Neural progenitor cell (in vitro differentiated cells): ENCODE results near the gene AUH.

Source experiments
- CTCF ChIP-seq: fragments of 200-600 bp; sonication (generic); IDR thresholded peaks from 2 replicates; pipeline ENCODE4 v1.5.1; 2017; ENCODE audit warnings: antibody characterized with exemption, mild to moderate bottlenecking
- EZH2 ChIP-seq: fragments of 200-600 bp; sonication (generic); IDR thresholded peaks from 2 replicates; pipeline ENCODE4 v1.6.1; 2017; ENCODE audit warnings: antibody characterized with exemption, mild to moderate bottlenecking, moderate library complexity

DNA sequence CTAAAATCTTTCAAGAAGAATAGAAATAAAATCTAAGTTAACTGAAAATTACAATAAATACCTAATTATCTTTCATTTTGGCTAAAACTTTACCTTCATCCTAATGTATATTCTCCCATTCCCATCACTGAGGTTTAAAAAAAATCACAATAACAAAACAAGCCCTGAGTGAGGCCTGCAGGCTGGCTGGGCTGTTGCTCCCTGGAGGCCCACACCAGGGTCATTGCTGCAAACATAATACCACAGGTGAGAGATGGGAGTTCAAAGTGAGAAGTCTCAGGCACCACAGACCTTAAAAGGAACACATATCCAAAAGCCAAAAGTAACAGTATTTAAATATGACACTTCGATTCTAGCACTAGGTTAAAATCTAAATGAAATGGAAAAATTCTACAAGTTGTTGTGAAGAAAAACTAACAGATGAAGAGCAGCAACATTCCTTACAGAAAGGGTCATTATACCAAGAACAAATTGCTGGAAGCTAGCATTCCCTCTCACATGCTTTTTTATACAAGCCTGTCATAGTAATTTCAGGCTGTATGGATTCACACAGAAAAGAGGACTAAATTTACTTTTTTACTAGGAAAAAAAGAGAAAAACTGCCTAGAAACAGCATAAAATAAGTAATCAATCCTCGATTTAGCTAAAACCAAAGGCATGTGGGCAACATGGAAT is 57.8 kb downstream of the AUH start:
- no peak for TF ChIP-seq CTCF
- TF ChIP-seq EZH2: no peak
